Measurements from ENCODE around the gene CDS2.

DNA sequence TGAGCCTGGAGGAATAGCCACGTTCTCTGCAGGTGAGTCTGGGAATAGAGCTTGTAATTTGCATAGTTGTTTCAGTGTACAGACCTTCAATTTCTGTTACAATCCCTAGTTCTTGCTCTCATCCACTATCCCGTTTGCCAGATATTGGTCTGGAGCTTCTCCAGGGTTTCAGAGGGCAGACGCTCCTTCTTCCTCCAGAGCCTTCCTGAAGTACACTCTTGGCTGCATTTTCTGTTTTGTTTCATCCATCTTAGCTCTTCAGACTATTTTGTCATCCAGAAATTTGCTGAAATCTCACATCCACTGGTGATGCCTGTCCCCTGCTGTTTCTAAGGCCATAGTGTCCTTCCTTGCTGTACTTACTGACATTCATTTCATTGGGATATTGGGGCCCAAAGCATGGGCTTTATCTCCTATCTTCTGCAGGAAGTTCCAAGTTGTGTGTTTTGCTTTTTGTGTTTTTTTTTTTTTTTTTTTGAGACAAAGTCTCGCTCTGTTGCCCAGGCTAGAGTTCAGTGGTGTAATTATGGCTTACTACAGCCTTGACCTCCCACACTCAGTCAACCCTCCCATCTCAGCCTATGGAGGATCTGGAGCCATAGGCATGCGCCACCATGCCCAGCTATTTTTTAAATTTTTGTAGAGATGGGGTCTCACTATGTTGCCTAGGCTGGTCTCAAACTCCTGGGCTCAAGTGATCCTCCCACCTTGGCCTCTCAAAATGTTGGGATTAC is 18.7 kb downstream of the CDS2 start:
- TF ChIP-seq ZNF239 (tag by site-specific recombination; IDR thresholded peaks at IDR 0.05) (no peak), ZNF707 (tag by site-specific recombination; IDR thresholded peaks at IDR 0.05) (no peak), ZNF280C (tag by site-specific recombination; IDR thresholded peaks at IDR 0.05) (no peak), ZNF274 (IDR thresholded peaks at IDR 0.05; ENCODE audit: low read length) (no peak), ZNF274 (tag by site-specific recombination; IDR thresholded peaks at IDR 0.05; ENCODE audit: borderline replicate concordance) (no peak)
- TF ChIP-seq, protein P1, sequence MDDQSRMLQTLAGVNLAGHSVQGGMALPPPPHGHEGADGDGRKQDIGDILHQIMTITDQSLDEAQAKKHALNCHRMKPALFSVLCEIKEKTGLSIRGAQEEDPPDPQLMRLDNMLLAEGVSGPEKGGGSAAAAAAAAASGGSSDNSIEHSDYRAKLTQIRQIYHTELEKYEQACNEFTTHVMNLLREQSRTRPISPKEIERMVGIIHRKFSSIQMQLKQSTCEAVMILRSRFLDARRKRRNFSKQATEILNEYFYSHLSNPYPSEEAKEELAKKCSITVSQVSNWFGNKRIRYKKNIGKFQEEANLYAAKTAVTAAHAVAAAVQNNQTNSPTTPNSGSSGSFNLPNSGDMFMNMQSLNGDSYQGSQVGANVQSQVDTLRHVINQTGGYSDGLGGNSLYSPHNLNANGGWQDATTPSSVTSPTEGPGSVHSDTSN (CRISPR knock-in tag; IDR thresholded peaks at IDR 0.05), result no peak

Measured in HEK293 (cell line).